ENCODE data around the gene HIGD1A. TPM values are rescaled to one million over a fixed set of nuclear protein-coding genes. Genes with fewer than 3 reads are reported as not detected.

The HIGD1A gene
- total RNA-seq, 4 donors from 2014 or later, result 123 to 156 (median 139) TPM

DNA sequence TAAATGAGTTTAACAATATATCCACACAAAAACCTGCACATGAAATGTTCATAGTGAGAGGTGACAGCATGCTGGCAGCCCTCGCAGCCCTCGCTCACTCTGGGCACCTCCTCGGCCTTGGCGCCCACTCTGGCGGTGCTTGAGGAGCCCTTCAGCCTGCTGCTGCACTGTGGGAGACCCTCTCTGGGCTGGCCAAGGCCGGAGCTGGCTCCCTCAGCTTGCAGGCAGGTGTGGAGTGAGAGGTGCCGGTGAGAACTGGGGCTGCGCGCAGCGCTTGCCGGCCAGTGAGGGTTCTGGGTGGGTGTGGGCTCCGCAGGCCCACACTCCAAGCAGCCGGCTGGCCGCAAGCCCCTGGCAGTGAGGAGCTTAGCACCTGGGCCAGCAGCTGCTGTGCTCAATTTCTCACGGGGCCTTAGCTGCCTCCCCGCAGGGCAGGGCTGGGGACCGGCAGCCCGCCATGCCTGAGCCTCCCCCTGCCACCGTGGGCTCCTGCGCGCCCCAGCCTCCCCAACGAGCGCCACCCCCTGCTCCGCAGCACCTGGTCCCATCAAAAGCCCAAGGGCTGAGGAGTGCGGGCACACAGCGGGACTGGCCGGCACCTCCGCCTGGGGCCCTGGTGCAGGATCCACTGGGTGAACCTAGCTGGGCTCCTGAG lies 34.7 kb downstream of the HIGD1A start:
- Histone ChIP-seq H3K4me3 (no peak overlapping the region), H3K9me3 (no peaks in the 10 kb centered on the region), H3K4me1 (peaks cover 5% of the 10 kb centered on the region in 2 donors), H3K36me3 (no peaks in the 10 kb centered on the region), H3K27ac (no peak overlapping the region), H3K27me3 (no peaks in the 10 kb centered on the region)
- TF ChIP-seq POLR2A (IDR thresholded peaks at IDR 0.05), result no peak
- in situ Hi-C loops (cut with MboI; ENCODE audit: low sequenced_read_pairs in 4 of 4) (no loop called here), intact Hi-C loops (cut with DNase I; ENCODE audit: low total_unique reads) (no loop called here)
- ATAC-seq, result no peak
- DNase-seq, result no peak

DNA sequence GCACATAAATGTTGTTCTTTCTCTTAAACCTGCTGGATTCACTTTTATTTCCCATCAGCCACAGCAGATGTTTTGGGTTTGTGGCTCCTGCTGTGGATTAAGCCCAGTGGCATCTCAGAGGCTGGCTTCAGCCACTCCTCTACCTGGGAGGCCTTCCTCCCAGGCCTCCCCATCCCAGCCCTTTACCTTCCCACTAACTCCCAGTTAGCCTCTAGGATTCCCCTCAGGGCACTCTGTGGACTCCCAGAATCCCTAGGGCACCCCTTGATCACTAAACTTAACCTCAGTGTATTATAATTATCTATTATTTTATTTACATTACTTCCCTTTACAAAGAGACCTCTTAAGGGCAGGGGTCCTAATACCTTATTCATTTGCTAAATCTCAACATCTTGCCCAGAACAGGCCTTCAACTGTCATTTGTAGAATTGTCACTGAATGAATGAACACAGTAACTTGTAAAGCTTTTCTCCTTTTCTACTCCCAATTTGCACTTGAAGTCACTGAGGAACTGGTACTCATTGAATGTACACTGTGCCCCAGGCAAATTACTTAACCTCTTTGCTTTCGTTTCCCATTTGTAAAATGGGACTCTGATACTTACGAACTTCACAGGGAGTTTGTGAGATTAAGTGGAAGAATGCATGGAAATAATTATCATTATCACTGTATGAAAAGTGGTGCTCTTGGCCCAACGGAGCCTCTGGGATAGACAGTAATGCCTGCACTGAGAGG lies 39.6 kb downstream of the HIGD1A start:
- intact Hi-C loops (cut with DNase I; ENCODE audit: low total_unique reads) (no loop called here), in situ Hi-C loops (cut with MboI; ENCODE audit: low sequenced_read_pairs in 4 of 4) (no loop called here)
- peaks cover 0 to 11% of the 10 kb centered on the region in 2 donors for H3K4me1 ChIP-seq
- ATAC-seq, result no peak
- H3K4me3 ChIP-seq, result no peak overlapping the region
- TF ChIP-seq, protein P1, sequence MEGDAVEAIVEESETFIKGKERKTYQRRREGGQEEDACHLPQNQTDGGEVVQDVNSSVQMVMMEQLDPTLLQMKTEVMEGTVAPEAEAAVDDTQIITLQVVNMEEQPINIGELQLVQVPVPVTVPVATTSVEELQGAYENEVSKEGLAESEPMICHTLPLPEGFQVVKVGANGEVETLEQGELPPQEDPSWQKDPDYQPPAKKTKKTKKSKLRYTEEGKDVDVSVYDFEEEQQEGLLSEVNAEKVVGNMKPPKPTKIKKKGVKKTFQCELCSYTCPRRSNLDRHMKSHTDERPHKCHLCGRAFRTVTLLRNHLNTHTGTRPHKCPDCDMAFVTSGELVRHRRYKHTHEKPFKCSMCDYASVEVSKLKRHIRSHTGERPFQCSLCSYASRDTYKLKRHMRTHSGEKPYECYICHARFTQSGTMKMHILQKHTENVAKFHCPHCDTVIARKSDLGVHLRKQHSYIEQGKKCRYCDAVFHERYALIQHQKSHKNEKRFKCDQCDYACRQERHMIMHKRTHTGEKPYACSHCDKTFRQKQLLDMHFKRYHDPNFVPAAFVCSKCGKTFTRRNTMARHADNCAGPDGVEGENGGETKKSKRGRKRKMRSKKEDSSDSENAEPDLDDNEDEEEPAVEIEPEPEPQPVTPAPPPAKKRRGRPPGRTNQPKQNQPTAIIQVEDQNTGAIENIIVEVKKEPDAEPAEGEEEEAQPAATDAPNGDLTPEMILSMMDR (IDR thresholded peaks at IDR 0.05 in 4 of 5, conservative IDR thresholded peaks at IDR 0.05 in 1 of 5), result no peak
- TF ChIP-seq POLR2A (IDR thresholded peaks at IDR 0.05), result no peak
- H3K27me3 ChIP-seq, result no peaks in the 10 kb centered on the region
- H3K36me3 ChIP-seq, result no peaks in the 10 kb centered on the region
- no peak overlapping the region for H3K27ac ChIP-seq
- no peaks in the 10 kb centered on the region for H3K9me3 ChIP-seq
- DNase-seq, result no peak

DNA sequence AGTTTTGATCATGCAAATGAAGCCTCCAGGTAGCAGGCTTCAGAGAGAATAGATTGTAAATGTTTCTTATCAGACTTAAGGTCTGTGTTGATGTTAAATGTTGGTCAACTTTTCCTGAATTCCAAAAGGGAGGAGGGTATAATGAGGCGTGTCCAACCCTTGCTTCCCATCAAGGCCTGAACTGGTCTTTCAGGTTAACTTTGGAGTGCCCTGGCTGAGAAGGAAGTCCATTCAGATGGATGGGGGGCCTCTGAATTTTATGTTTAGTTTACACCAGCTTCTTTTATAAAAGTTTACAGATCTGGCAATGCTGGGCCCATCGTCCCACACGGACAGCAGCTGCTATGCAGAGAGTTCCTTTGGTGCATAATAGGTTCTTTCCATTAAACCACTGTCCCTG lies 40.2 kb downstream of the HIGD1A start:
- no peak for ATAC-seq
- in situ Hi-C loops (cut with MboI; ENCODE audit: low sequenced_read_pairs in 4 of 4), result no loop called here
- H3K27ac ChIP-seq, result no peak overlapping the region

DNA sequence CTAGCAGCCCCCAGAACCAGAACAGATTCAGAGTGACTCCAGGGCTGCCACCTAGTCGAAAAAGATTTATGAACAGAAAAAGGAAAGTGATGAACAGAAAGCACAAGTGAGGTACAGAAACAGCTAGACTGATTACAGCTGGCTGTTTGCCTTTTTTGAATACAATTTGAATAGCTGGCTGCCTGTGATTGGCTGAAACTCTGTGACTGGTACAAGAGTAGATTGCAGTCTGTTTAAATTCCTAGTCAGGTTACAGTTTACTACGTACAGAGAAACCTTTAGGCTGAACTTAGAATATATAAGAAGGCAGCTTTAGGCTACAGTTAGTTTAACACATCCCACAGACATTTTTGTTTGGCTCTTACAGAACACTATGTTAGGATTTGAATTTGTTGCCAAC lies 41.3 kb downstream of the HIGD1A start:
- Histone ChIP-seq H3K27ac (peak overlapping the region in 1 of 4 donors; percentile 54), H3K4me3 (no peak overlapping the region), H3K4me1 (peaks cover 0 to 11% of the 10 kb centered on the region in 2 donors), H3K9me3 (no peaks in the 10 kb centered on the region), H3K36me3 (no peaks in the 10 kb centered on the region), H3K27me3 (no peaks in the 10 kb centered on the region)
- intact Hi-C loops (cut with DNase I; ENCODE audit: low total_unique reads), result no loop called here
- DNase-seq, result no peak
- in situ Hi-C loops (cut with MboI; ENCODE audit: low sequenced_read_pairs in 4 of 4), result no loop called here
- TF ChIP-seq, protein P1 (IDR thresholded peaks at IDR 0.05 in 4 of 5, conservative IDR thresholded peaks at IDR 0.05 in 1 of 5), result no peak
- TF ChIP-seq POLR2A (IDR thresholded peaks at IDR 0.05), result no peak
- no peak for ATAC-seq

More for the DNA sequence above, 40.2 kb downstream of the HIGD1A start:
- Histone ChIP-seq H3K36me3 (no peaks in the 10 kb centered on the region), H3K27me3 (no peaks in the 10 kb centered on the region), H3K4me1 (peaks cover 0 to 11% of the 10 kb centered on the region in 2 donors), H3K9me3 (no peaks in the 10 kb centered on the region), H3K4me3 (no peak overlapping the region)
- no peak for TF ChIP-seq POLR2A (IDR thresholded peaks at IDR 0.05)
- TF ChIP-seq, protein P1 (IDR thresholded peaks at IDR 0.05 in 4 of 5, conservative IDR thresholded peaks at IDR 0.05 in 1 of 5), result no peak
- intact Hi-C loops (cut with DNase I; ENCODE audit: low total_unique reads), result no loop called here
- no peak for DNase-seq

DNA sequence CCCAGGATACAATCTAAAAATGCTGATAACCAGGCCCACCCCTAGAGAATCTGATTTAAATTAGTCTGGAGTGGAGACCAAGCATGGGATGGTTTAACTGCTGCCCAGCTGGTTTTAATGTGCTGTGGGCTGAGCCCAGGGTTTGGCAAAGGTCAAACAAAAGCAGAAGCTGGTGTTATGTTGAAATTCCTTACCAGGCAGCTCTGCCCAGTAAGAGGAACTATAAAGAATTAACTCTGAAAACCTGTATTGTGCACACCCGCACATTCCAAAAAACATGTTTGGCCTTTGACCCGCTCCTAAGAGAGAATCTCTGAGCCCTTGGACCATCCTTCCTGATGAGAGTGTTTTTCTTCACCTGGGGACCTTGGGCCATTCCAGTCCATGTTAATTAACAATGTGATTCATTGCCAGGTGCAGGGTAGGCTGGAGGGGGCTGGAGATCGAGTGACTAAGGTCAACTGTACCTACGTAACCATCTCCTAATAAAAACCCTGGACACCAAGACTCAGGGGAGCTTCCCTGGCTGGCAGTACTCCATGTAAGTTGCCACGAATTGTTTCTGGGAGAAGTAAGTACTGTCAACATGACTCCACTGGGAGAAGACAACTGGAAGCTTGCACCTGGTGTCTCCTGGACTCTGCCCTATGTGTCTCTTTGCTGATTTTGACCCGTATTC lies 42.1 kb downstream of the HIGD1A start:
- ATAC-seq (peak; percentile 34 to 40), DNase-seq (no peak)
- Histone ChIP-seq H3K27ac (peak overlapping the region; percentile 39 to 60 (median 53)), H3K27me3 (no peaks in the 10 kb centered on the region), H3K9me3 (no peaks in the 10 kb centered on the region), H3K4me3 (no peak overlapping the region), H3K36me3 (no peaks in the 10 kb centered on the region), H3K4me1 (peaks cover 0 to 11% of the 10 kb centered on the region in 2 donors)
- intact Hi-C loops (cut with DNase I; ENCODE audit: low total_unique reads), result no loop called here
- no peak for TF ChIP-seq POLR2A (IDR thresholded peaks at IDR 0.05)
- TF ChIP-seq, protein P1 (IDR thresholded peaks at IDR 0.05 in 4 of 5, conservative IDR thresholded peaks at IDR 0.05 in 1 of 5), result no peak
- in situ Hi-C loops (cut with MboI; ENCODE audit: low sequenced_read_pairs in 4 of 4), result no loop called here

Measured in gastrocnemius medialis (tissue), 4 donors.